Heart left ventricle (tissue), 16 donors: ENCODE results near the gene MEPE. TPM values are rescaled to one million over a fixed set of nuclear protein-coding genes. Genes with fewer than 3 reads are reported as not detected.

Experiments used
- ATAC-seq, 4 donors: fragments of 200-7000 bp; cut with Tn5 transposase; one replicate each; pipeline ENCODE4 v1.9.1; 2020 to 2022; ENCODE audit warnings: moderate library complexity in 4 of 4, mild to moderate bottlenecking in 3 of 4, moderate number of reproducible peaks in 1 of 4
- DNase-seq, 5 donors: peaks; one replicate each; pipeline ENCODE4 v3.0.0-alpha.2; 2020
- H3K27ac ChIP-seq, 12 donors: fragments of 200-600 bp; sonication (generic) in 4 of 12; one replicate each; pipeline versions ENCODE4 v1.5.0 to v1.8.0; 2016 to 2022; ENCODE audit warnings: mild to moderate bottlenecking in 2 of 12
- H3K27me3 ChIP-seq, 9 donors: fragments of 200-600 bp; sonication (generic) in 2 of 9; one replicate each; pipeline versions ENCODE4 v1.5.1 to v1.8.0; 2016 to 2022; ENCODE audit warnings: mild to moderate bottlenecking in 3 of 9
- H3K36me3 ChIP-seq, 9 donors: fragments of 200-600 bp; sonication (generic) in 2 of 9; one replicate each; pipeline versions ENCODE4 v1.5.0 to v1.8.0; 2018 to 2022; ENCODE audit warnings: mild to moderate bottlenecking in 2 of 9
- H3K4me1 ChIP-seq, 12 donors: fragments of 200-600 bp; sonication (generic) in 4 of 12; one replicate each; pipeline versions ENCODE4 v1.5.0 to v1.8.0; 2016 to 2022; ENCODE audit warnings: mild to moderate bottlenecking in 3 of 12
- H3K4me3 ChIP-seq, 12 donors: fragments of 200-600 bp; sonication (generic) in 4 of 12; one replicate each; pipeline versions ENCODE4 v1.5.0 to v1.8.0; 2017 to 2022; ENCODE audit warnings: mild to moderate bottlenecking in 9 of 12, moderate library complexity in 4 of 12
- H3K9me3 ChIP-seq, 12 donors: fragments of 200-600 bp; sonication (generic) in 4 of 12; one replicate each; pipeline versions ENCODE4 v1.5.0 to v1.8.0; 2016 to 2022; ENCODE audit warnings: mild to moderate bottlenecking in 1 of 12
- CTCF ChIP-seq, 12 donors: fragments of 200-600 bp; sonication (generic) in 4 of 12; IDR thresholded peaks; one replicate each; pipeline versions ENCODE4 v1.5.0 to v1.8.0; 2018 to 2022; ENCODE audit warnings: antibody characterized with exemption in 12 of 12, mild to moderate bottlenecking in 5 of 12
- POLR2A ChIP-seq, 2 donors: fragments of 450-650 bp; IDR thresholded peaks; one replicate each; pipeline ENCODE4 v1.6.1; 2017; ENCODE audit warnings: antibody characterized with exemption in 2 of 2, mild to moderate bottlenecking in 2 of 2, moderate library complexity in 2 of 2
- WGBS, 4 donors: extraction: QIAGEN DNeasy Blood & Tissue Kit in 2 of 4; methylation state at CpG; one replicate each; pipeline versions ENCODE4 v1.1.5 to v1.1.7; 2013 to 2018; 5-methylcytosine and 5-hydroxymethylcytosine counted together
- intact Hi-C, 10 donors: fragments of 100-400 bp; cut with DNase I; formaldehyde crosslinking; loops; one replicate each; pipeline versions ENCODE4 v1.11.1 to v1.14.2; 2022
- long read RNA-seq, 3 donors: library from polyadenylated mRNA; unstranded; transcript quantifications; one replicate each; pipeline ENCODE4 v2.0.0, GENCODE V29; 2020 to 2021
- polyA plus RNA-seq, 2 donors: library from polyadenylated mRNA; stranded (reverse); fragments of 200-250 nt; gene quantifications; one replicate each; pipeline ENCODE4 v1.2.3, GENCODE V29; 2013
- total RNA-seq, 9 donors: library from RNA; depleted of rRNA in 2 of 9; stranded (reverse); fragments of >200 nt in 2 of 9; fragmentation: NEBNext Ultra II Directional in 3 of 9; extraction: Animal tissue kit (Norgen Biotek cat#: 25700) in 3 of 9; gene quantifications; one replicate each; pipeline versions ENCODE4 v1.1.0 to v1.2.4, GENCODE V29; 2016 to 2023
- donor health status: ischemic (EF 13 %, LVEDD 7.1; RV severe dilation, severe dysfunction).
- donor health status: healthy with polysubstance abuse.
- donor health status: DM: no; HTN: yes; CAD: no.
- donor health status: DM: no; HTN: no; CAD: no.
- donor health status: ischemic (EF 25% LVEDD 6.9; RV normal size, moderate dysfunction).
- donor health status: ischemic (EF 25% LVEDD 5.7; RV mildly dilated, moderate dysfunction).
- donor health status: healthy.
- donor health status: DM: yes; HTN: yes; CAD: no.
- donor health status: ischemic (EF 35%, LVEDD 5.7; RV mildly dilated, moderate dysfunction).
- donor health status: nonischemic (EF 11% LVEDD 7.7; RV severe dilation, severe dysfunction).
- donor health status: DM: yes; HTN: yes; CAD: no.
- donor health status: PGD.
- donor health status: ischemic (EF 29% LVEDD 5.4; RV normal size, mild dysfunction).
- donor health status: nonischemic (EF 23%, LVEDD 6.1; RV moderate dilation, normal function).

MEPE gene
- not detected for total RNA-seq
- not detected for polyA plus RNA-seq
- long read RNA-seq, donor 1: 0 reads
- long read RNA-seq, donor 2: 0 reads
- long read RNA-seq, donor 3: 0 reads

GRCh38 chr4:87832669-87833068 lies at the start of gene MEPE:
MEPE (plus strand) TSS chr4:87832969; CDS start chr4:87834715, 1,746 bp downstream.
- Histone ChIP-seq H3K36me3 (no peaks in the 10 kb centered on the region), H3K27ac (no peak within 1 kb of the TSS), H3K9me3 (no peaks in the 10 kb centered on the region), H3K4me3 (no peak within 1 kb of the TSS), H3K4me1 (peaks cover 0 to 10% (median 0%) of the 10 kb centered on the region in 12 donors), H3K27me3 (no peaks in the 10 kb centered on the region)
- TF ChIP-seq POLR2A (IDR thresholded peaks at IDR 0.05) (no peak), CTCF (IDR thresholded peaks at IDR 0.05) (no peak)
- 75 to 96% (median 95%) methylated on average over 2 of the region's 2 CpGs for WGBS, 4 donors
- no peak for ATAC-seq
- intact Hi-C loops: loop anchor here in 2 of 10 donors (10.0 kb wide), 2 partner anchors 58 to 558 kb away; no protein-coding TSS in a partner anchor
- DNase-seq: no peak

- no peaks in the 10 kb centered on the region for H3K36me3 ChIP-seq
- DNase-seq: no peak
- no peaks in the 10 kb centered on the region for H3K9me3 ChIP-seq
- H3K4me3 ChIP-seq: no peak overlapping the region
- no peak for ATAC-seq
- H3K27ac ChIP-seq: no peak overlapping the region
- TF ChIP-seq CTCF (IDR thresholded peaks at IDR 0.05): no peak
- TF ChIP-seq POLR2A (IDR thresholded peaks at IDR 0.05): no peak
- H3K27me3 ChIP-seq: no peaks in the 10 kb centered on the region
- intact Hi-C loops: no loop called here
- no peaks in the 10 kb centered on the region for H3K4me1 ChIP-seq
- WGBS, 4 donors: 92 to 95% (median 94%) methylated on average over 2 of the region's 2 CpGs
These were observed 49.0 kb upstream of the MEPE start for GRCh38 chr4:87783781-87784180.

GRCh38 chr4:87785731-87786509 lies 46.8 kb upstream of the MEPE start:
- Histone ChIP-seq H3K4me3 (no peak overlapping the region), H3K9me3 (no peaks in the 10 kb centered on the region), H3K4me1 (no peaks in the 10 kb centered on the region), H3K36me3 (no peaks in the 10 kb centered on the region), H3K27me3 (no peaks in the 10 kb centered on the region), H3K27ac (no peak overlapping the region)
- DNase-seq: no peak
- TF ChIP-seq CTCF (IDR thresholded peaks at IDR 0.05): no peak
- no peak for TF ChIP-seq POLR2A (IDR thresholded peaks at IDR 0.05)
- intact Hi-C loops: no loop called here
- 81 to 90% (median 84%) methylated on average over 14 to 15 of the region's 15 CpGs for WGBS, 4 donors
- no peak for ATAC-seq

GRCh38 chr4:87799301-87800113 lies 33.3 kb upstream of the MEPE start, which contains the start of gene IBSP:
IBSP (plus strand) TSS chr4:87799554; CDS start chr4:87802362, 2,808 bp downstream.
- DNase-seq: no peak
- intact Hi-C loops: no loop called here
- TF ChIP-seq CTCF (IDR thresholded peaks at IDR 0.05) (no peak), POLR2A (IDR thresholded peaks at IDR 0.05) (no peak)
- Histone ChIP-seq H3K4me1 (no peaks in the 10 kb centered on the region), H3K36me3 (no peaks in the 10 kb centered on the region), H3K4me3 (no peak within 1 kb of the TSS), H3K27ac (no peak within 1 kb of the TSS), H3K9me3 (no peaks in the 10 kb centered on the region), H3K27me3 (no peaks in the 10 kb centered on the region)
- ATAC-seq: no peak
- 55 to 63% (median 60%) methylated on average over 4 of the region's 4 CpGs for WGBS, 4 donors
